Prostate gland (tissue), 2 donors: ENCODE measurements around the gene SIX2.

ENCODE experiments used
- CTCF ChIP-seq, 4 experiments: fragments of 200-600 bp in 2 of 4; fragments of 450-650 bp in 2 of 4; sonication (generic) in 2 of 4; IDR thresholded peaks; 1 replicate in 3 of 4; 2 replicates in 1 of 4; pipeline ENCODE4 v1.5.1; 2016 to 2019; ENCODE audit warnings: antibody characterized with exemption in 4 of 4, mild to moderate bottlenecking in 2 of 4, moderate library complexity in 2 of 4
- POLR2A ChIP-seq: fragments of 450-650 bp; IDR thresholded peaks from one replicate; pipeline ENCODE4 v1.6.1; 2016; ENCODE audit warnings: antibody characterized with exemption, mild to moderate bottlenecking
- POLR2AphosphoS5 ChIP-seq: sonication (generic); formaldehyde crosslinking; IDR thresholded peaks from one replicate; pipeline ENCODE4 v1.6.1; 2017; ENCODE audit warnings: antibody characterized with exemption

GRCh38 chr2:44965684-44966083 lies 43.6 kb downstream of the SIX2 start:
- TF ChIP-seq POLR2A (no peak), CTCF (IDR thresholded peaks at IDR 0.05) (no peak), POLR2AphosphoS5 (no peak)
